ENCODE data around the gene FSD1.

The FSD1 gene

DNA sequence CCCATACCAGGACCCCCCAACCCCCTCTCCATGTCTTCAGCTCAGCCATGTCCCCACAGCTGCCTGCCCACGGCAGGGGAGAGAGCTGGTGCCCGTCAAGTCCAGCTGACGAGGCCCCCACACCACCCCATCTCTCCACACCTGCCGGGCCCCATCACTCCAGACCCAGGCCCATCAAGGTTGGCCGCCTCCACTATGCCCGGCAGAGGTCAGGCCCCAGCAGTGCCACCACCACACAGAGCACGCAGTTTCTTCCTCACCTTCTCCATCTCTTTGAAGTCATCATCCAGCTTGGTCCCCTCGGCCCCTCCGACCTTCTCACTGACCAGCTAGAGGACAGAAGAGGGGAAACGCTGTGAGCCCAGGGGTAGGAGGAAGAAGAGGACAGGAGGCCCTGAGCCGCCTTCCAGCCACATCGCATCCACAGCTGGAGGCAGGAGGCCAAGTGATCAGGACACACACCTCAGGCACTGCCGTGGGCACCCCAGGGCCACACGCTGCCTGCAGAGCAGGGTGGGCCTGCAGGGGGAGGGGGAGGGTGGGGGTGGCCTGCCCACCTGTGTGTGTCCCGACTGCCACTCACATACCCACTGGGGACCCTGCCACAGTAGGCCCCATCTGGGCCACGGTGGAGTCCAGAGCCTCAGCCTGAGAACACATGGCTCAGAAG, 62.4 kb downstream of the FSD1 start:
- DNase-seq: no peak

GRCh38 chr19:4367336-4367723, 62.9 kb downstream of the FSD1 start:
- DNase-seq: no peak

- DNase-seq: no peak
Observed at GRCh38 chr19:4367781-4368127, 63.4 kb downstream of the FSD1 start.

GRCh38 chr19:4368128-4368820, 63.9 kb downstream of the FSD1 start:
- DNase-seq: no peak

DNA sequence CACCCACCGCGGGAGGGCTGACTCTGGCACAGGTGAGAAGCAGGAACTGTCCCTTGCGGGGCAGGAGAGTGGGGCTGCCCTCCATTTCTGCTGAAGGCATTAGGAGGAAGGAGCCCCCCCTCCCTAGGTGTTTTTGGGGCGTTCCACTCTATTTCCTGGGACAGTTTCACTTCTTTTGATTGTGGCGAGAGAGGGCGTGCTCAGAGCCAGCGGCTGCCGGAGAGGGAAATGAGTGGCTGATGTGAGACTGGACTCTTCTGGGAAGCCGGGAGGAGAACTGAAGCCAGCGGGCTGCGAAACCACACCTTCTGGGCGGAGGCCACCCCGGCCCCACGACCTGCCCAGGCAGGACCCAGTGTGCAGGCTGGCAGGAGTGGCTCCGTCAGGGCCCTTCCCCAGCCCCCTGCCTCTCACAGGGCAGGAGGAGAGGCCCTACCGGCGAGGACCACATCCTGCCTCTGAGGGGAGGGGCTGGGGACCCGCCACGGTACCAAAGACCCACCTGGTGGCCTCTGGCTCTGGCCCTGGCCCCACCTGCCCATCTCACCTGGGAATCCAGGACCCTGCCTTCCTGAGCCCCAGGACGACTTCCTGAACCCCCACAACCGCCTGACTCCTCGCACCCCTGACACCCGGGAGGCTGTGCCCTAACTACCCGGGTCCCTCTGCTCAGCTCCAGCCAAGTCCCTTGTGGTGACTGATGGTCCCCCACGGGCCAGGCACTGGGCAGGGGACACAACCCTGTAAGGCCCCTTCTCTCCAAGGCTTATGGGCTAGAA, 64.9 kb downstream of the FSD1 start:
- DNase-seq: no peak

DNA sequence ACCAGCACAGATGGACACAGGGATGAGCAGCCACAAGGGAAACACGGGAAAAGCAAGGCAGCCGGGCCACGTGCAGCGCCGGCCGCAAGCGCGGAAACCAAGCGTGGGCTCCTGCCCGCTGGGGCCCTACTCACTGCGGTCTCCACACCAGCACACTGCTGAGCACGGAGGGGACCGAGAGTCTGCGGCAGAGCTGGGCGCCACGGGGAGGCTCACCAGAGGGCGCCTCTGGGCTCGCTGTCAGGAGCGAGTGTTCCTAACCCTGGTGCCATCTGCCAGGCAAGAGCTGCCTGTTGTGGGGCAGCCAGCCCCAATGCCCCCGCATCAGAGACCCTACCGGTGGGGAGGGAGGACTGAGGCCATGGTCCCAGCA, 65.5 kb downstream of the FSD1 start:
- peak; percentile 13 to 39 for DNase-seq

- DNase-seq: no peak
Observed at GRCh38 chr19:4370418-4371041, 66.1 kb downstream of the FSD1 start.

- DNase-seq: no peak
Observed at GRCh38 chr19:4371247-4372164, 67.1 kb downstream of the FSD1 start.

DNA sequence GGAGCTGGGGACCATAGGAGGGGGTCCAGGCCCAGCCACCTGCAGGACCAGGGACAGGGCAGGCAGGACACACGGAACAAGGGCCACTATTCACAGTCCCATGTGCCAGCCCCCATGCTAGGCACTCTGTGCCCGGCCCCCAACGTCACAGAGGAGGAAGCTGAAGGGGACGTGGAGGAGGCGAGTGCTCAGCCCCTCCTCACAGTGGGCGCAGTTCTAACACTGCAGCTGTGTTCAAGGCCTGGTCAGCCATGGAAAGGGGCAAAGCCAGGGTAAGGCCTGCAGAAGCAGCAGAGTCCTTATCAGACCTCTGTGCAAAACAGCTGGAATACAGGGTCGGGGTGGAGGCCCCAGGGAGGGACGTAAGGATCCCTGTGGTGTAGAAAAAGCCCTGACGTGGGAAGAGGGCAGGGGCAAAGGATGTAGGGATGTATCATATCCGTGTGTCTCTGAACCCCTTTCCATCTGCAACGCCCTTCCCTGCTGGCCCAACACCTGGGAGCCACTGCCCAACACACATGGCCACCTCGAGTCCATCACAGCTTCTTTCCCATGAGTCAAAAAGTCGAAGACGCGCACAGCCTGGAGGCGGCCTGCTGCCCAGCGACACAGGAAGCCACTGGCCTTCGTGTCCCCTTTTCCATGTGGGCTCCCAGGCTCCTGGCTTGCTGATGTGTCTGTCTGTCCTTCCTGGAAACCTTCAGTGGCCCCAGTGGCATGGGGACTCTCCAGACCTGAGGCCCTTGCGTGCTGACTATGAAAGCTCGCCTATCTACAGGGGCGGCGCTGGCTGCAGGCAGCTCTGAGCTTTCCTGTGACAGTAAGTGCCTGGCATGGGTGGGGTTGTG, 68.0 kb downstream of the FSD1 start:
- DNase-seq: no peak

DNA sequence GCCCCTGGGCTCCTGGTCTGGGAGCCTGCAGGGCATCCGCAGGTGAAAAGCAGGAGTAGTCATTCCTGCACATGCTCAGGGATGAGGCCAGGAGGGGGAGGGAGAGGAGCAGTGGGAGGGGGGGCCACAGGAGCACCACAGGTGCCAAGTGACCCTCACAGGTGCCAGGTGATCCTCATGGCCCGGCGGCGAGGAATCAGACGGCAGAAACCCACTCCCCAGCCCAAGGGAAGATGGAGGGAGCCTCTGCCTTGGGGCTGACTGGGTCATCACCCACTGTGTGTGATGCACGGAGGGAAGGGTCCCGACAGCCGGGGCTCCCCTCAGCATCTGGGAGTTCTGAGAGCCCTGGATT, 68.6 kb downstream of the FSD1 start:
- no peak for DNase-seq

Measured in AML-193 (cell line).